Calu3 (cell line): ENCODE data around the gene NPIPB2. TPM values are rescaled to one million over a fixed set of nuclear protein-coding genes. Genes with fewer than 3 reads are reported as not detected.
A peak's percentile ranks its signal among the peaks of the same experiment; 100 is the strongest.
"Not testable (repeated sequence)": the region's sequence is repeated elsewhere in the genome, so short reads cannot be mapped to it uniquely, and the experiment has no call there.

Experiments used
- BruUV-seq: library from RNA; stranded (reverse); fragments of 400-500 nt; replicated peaks from 2 replicates; lab custom pipeline; 2021; lab: Mats Ljungman, UMichigan
- CTCF ChIA-PET: fragments of 300-600 bp; sonication (Branson Sonifier 250); formaldehyde crosslinking; loops from one replicate; lab custom pipeline; 2022; ENCODE audit warnings: antibody characterized with exemption; lab: Charles Lee
- DNase-seq: peaks from one replicate; pipeline ENCODE4 v3.0.0; 2022
- H3K27ac Mint-ChIP-seq: one replicate; pipeline ENCODE4 v1.8.0; 2022; ENCODE audit warnings: mixed read lengths; ENCODE audit not compliant: unreplicated experiment
- H3K27me3 Mint-ChIP-seq: one replicate; pipeline ENCODE4 v1.8.0; 2022; ENCODE audit warnings: mixed read lengths; ENCODE audit not compliant: unreplicated experiment
- H3K36me3 Mint-ChIP-seq: one replicate; pipeline ENCODE4 v1.8.0; 2022; ENCODE audit warnings: mild to moderate bottlenecking, moderate library complexity, mixed read lengths; ENCODE audit not compliant: insufficient read depth, unreplicated experiment
- H3K4me1 Mint-ChIP-seq: one replicate; pipeline ENCODE4 v1.8.0; 2022; ENCODE audit warnings: mild to moderate bottlenecking, low read depth, mixed read lengths; ENCODE audit not compliant: unreplicated experiment
- H3K4me3 Mint-ChIP-seq: one replicate; pipeline ENCODE4 v1.8.0; 2022; ENCODE audit warnings: mild to moderate bottlenecking, low read depth, moderate library complexity, mixed read lengths; ENCODE audit not compliant: unreplicated experiment
- H3K9me3 Mint-ChIP-seq: one replicate; pipeline ENCODE4 v1.8.0; 2022; ENCODE audit warnings: low read depth, mixed read lengths; ENCODE audit not compliant: unreplicated experiment
- CTCF ChIP-seq: fragments of 200-600 bp; IDR thresholded peaks from one replicate; pipeline ENCODE4 v1.8.0; 2022; ENCODE audit warnings: antibody characterized with exemption; ENCODE audit not compliant: unreplicated experiment
- intact Hi-C: fragments of 100-400 bp; cut with micrococcal nuclease; formaldehyde crosslinking; loops from one replicate; pipeline ENCODE4 v1.10.0; 2022; ENCODE audit not compliant: unreplicated experiment
- total RNA-seq: library from RNA; stranded (reverse); gene quantifications from 2 replicates; pipeline ENCODE4 v1.2.3, GENCODE V29; 2022

NPIPB2 gene
- total RNA-seq, 1 experiment from 2014 or later: 21.3 TPM

DNA sequence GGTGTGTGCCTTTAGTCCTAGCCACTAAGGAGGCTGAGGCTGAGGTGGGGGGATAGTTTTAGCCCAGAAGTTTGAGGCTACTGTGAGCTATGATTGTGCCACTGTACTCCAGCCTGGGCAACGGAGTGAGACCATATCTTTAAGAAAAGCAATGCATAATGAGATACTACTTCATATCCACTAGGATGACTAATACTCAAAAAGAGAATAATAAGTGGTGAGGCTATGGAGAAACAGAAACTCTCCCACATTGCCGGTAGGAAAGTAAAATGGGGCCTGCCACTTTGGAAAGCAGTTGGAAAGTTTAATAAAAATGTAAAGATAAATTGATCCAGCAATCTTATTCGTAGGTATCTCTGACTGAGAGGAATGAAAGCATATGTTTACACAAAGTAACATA, 4.6 kb upstream of the NPIPB2 start:
- CTCF ChIA-PET: interaction anchor here (0.6 to 0.7 kb wide), 3 partner anchors 30 to 673 kb away, joined by 3 to 4 read pairs (median 3); no protein-coding TSS in a partner anchor
- H3K27ac Mint-ChIP-seq: no peak overlapping the region
- no peak for DNase-seq
- intact Hi-C loops: no loop called here
- H3K36me3 Mint-ChIP-seq: no peaks in the 10 kb centered on the region
- H3K4me3 Mint-ChIP-seq: no peak overlapping the region
- no peaks in the 10 kb centered on the region for H3K4me1 Mint-ChIP-seq
- no TSS peak for BruUV-seq
- no peaks in the 10 kb centered on the region for H3K27me3 Mint-ChIP-seq
- H3K9me3 Mint-ChIP-seq: no peaks in the 10 kb centered on the region
- no peak for TF ChIP-seq CTCF

- intact Hi-C loops: not testable (repeated sequence)
Observed at GRCh38 chr16:11927350-11927749, 14.5 kb downstream of the NPIPB2 start.

GRCh38 chr16:11924046-11924445, 17.8 kb downstream of the NPIPB2 start:
- CTCF ChIA-PET: interaction anchor here (0.6 kb wide), 1 partner anchor 40 kb away, joined by 3 read pairs; no protein-coding TSS in a partner anchor
- H3K4me1 Mint-ChIP-seq, H3K27ac Mint-ChIP-seq, H3K9me3 Mint-ChIP-seq, H3K4me3 Mint-ChIP-seq, H3K27me3 Mint-ChIP-seq, DNase-seq, H3K36me3 Mint-ChIP-seq, BruUV-seq, intact Hi-C loops: not testable (repeated sequence)

More at GRCh38 chr16:11927350-11927749, 14.5 kb downstream of the NPIPB2 start:
- H3K27ac Mint-ChIP-seq, H3K27me3 Mint-ChIP-seq, BruUV-seq, H3K9me3 Mint-ChIP-seq, H3K4me3 Mint-ChIP-seq, DNase-seq, H3K4me1 Mint-ChIP-seq, H3K36me3 Mint-ChIP-seq, CTCF ChIA-PET: not testable (repeated sequence)

- Mint-ChIP-seq H3K4me3 (peak overlapping the region; percentile 81), H3K36me3 (peaks cover 53% of the 10 kb centered on the region), H3K9me3 (no peaks in the 10 kb centered on the region), H3K27ac (peak overlapping the region; percentile 100), H3K4me1 (peaks cover 27% of the 10 kb centered on the region), H3K27me3 (no peaks in the 10 kb centered on the region)
- intact Hi-C loops: no loop called here
- CTCF ChIA-PET: interaction anchor here (0.5 to 1.2 kb wide), 2 partner anchors 29 to 151 kb away, joined by 3 to 4 read pairs; no protein-coding TSS in a partner anchor
- DNase-seq: peak; percentile 65
- no peak for TF ChIP-seq CTCF
- BruUV-seq: TSS peak; percentile 88
Observed at GRCh38 chr16:11916524-11917285, 25.1 kb downstream of the NPIPB2 start.

DNA sequence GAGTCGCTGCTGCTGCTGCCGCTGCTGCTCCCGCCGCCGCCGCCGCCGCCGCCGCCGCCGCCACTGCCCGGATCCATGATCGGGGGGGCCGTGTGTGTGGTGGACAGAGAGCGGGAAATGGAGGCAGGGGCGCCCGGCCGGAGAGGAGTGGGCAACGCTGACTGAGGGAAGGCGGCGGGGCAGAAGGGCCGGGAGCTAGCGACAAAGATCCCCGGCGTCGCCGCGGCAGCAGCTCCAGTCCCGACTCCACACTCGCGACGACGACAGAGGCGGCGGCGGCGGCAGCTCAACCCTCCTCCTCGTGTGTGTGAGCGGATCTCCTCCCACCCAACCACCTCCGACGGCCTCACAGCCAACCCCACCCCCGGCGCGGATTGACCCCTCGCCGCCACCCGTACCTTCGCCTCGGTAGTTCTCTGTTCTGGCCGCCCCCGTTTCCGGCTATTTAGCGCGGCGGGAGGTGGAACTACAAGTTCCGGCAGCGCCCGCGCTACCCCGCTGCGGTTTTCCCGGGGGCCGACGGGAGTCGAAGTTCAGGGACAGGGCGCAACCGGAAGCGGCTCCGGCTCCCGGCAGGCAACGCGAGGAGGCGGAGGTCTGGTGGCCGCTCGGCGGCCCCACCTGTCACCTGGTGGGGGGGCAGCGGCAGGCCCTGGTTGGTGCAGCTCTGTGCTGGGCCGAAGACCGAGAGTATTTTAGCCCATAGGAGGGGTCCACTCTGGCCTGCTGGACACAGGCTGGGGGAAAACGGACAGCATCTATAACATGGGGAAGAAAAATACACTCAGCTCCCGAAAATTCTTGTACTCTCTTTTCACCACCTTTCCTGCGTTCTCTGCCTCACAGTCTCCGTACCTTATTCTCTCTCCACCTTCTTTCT, 26.0 kb downstream of the NPIPB2 start, which contains the start of gene GSPT1:
TSS of gene GSPT1 (minus strand) at position 313 of the 880 bp plus-strand sequence. CDS start at position 77, 236 bp downstream.
- peak within 1 kb of the TSS; percentile 100 for H3K27ac Mint-ChIP-seq
- peaks cover 27% of the 10 kb centered on the region for H3K4me1 Mint-ChIP-seq
- DNase-seq: peak; percentile 100
- BruUV-seq: no TSS peak
- H3K9me3 Mint-ChIP-seq: no peaks in the 10 kb centered on the region
- CTCF ChIA-PET: interaction anchor here (0.5 to 1.2 kb wide), 3 partner anchors 30 to 172 kb away, joined by 3 to 4 read pairs (median 3); no protein-coding TSS in a partner anchor
- no peak for TF ChIP-seq CTCF
- peaks cover 53% of the 10 kb centered on the region for H3K36me3 Mint-ChIP-seq
- H3K4me3 Mint-ChIP-seq: peak within 1 kb of the TSS; percentile 81
- H3K27me3 Mint-ChIP-seq: no peaks in the 10 kb centered on the region
- intact Hi-C loops: no loop called here
